CD14-positive monocyte (primary cell): ENCODE results near the gene RFC3. TPM values are rescaled to one million over a fixed set of nuclear protein-coding genes. Genes with fewer than 3 reads are reported as not detected.

Experiments
- DNase-seq, 3 donors: peaks; one replicate each; pipeline ENCODE4 v3.0.0-alpha.2; 2011 to 2022
- H2AFZ ChIP-seq: 2 replicates; pipeline ENCODE4 v1.6.0; 2012; ENCODE audit warnings: mild to moderate bottlenecking, low read depth, low read length, inconsistent platforms; ENCODE audit not compliant: insufficient read depth, poor library complexity, severe bottlenecking
- H3K27ac ChIP-seq, 2 donors: 1 replicate in 1 of 2; 2 replicates in 1 of 2; pipeline ENCODE4 v1.5.1; 2012 to 2013; ENCODE audit warnings: low read length in 2 of 2, control low read depth in 1 of 2, inconsistent platforms in 1 of 2, low read depth in 1 of 2, mild to moderate bottlenecking in 1 of 2
- H3K27me3 ChIP-seq, 2 donors: one replicate each; pipeline versions ENCODE4 v1.6.0 to v1.6.1; 2011 to 2013; ENCODE audit warnings: low read length in 2 of 2; ENCODE audit not compliant: control insufficient read depth in 2 of 2, insufficient read depth in 2 of 2
- H3K36me3 ChIP-seq, 2 donors: replicated peaks in 1 of 2; 1 replicate in 1 of 2; 2 replicates in 1 of 2; pipeline versions ENCODE4 v1.5.1 to v1.6.1; 2012 to 2013; ENCODE audit warnings: low read length in 2 of 2, control low read depth in 1 of 2, inconsistent platforms in 1 of 2, mild to moderate bottlenecking in 1 of 2; ENCODE audit not compliant: insufficient read depth in 2 of 2, control insufficient read depth in 1 of 2
- H3K4me1 ChIP-seq, 2 donors: 1 replicate in 1 of 2; 2 replicates in 1 of 2; pipeline versions ENCODE4 v1.5.1 to v1.6.1; 2012 to 2013; ENCODE audit warnings: low read length in 2 of 2, control low read depth in 1 of 2, inconsistent platforms in 1 of 2, mild to moderate bottlenecking in 1 of 2, moderate library complexity in 1 of 2; ENCODE audit not compliant: insufficient read depth in 2 of 2, control insufficient read depth in 1 of 2
- H3K4me2 ChIP-seq: replicated peaks from 2 replicates; pipeline ENCODE3; 2012; ENCODE audit warnings: low read length, moderate library complexity, mild to moderate bottlenecking; ENCODE audit not compliant: poor library complexity, severe bottlenecking; ENCODE audit errors: extremely low read depth
- H3K4me3 ChIP-seq, 3 experiments: fragments of 200-600 bp in 1 of 3; sonication (generic) in 1 of 3; replicated peaks in 1 of 3; 1 replicate in 2 of 3; 2 replicates in 1 of 3; pipeline ENCODE4 v1.5.1; 2011 to 2013; ENCODE audit warnings: low read length in 3 of 3, mild to moderate bottlenecking in 3 of 3, control low read depth in 2 of 3, low read depth in 2 of 3, inconsistent platforms in 1 of 3, moderate library complexity in 1 of 3
- H3K79me2 ChIP-seq: 2 replicates; pipeline ENCODE4 v1.6.0; 2012; ENCODE audit warnings: mild to moderate bottlenecking, control low read depth, inconsistent platforms, low read length, moderate library complexity; ENCODE audit not compliant: insufficient read depth
- H3K9ac ChIP-seq: 2 replicates; pipeline ENCODE4 v1.6.0; 2017; ENCODE audit warnings: low read length, mild to moderate bottlenecking; ENCODE audit not compliant: insufficient read depth, poor library complexity, severe bottlenecking
- H3K9me3 ChIP-seq, 2 donors: replicated peaks in 1 of 2; 1 replicate in 1 of 2; 2 replicates in 1 of 2; pipeline versions ENCODE4 v1.5.1 to v1.6.1; 2012 to 2013; ENCODE audit warnings: low read length in 2 of 2, control low read depth in 1 of 2; ENCODE audit not compliant: control insufficient read depth in 1 of 2, insufficient read depth in 1 of 2
- H4K20me1 ChIP-seq: 2 replicates; pipeline ENCODE4 v1.6.0; 2012; ENCODE audit warnings: mild to moderate bottlenecking, low read length, control low read depth, moderate library complexity; ENCODE audit not compliant: insufficient read depth
- H3K27ac Mint-ChIP-seq, 7 donors: one replicate each; pipeline ENCODE4 v1.8.0; 2020; ENCODE audit warnings: mild to moderate bottlenecking in 7 of 7, mixed read lengths in 7 of 7, moderate library complexity in 6 of 7, inconsistent platforms in 2 of 7
- H3K27me3 Mint-ChIP-seq, 3 donors: one replicate each; pipeline ENCODE4 v1.8.0; 2021 to 2022; ENCODE audit warnings: low read depth in 3 of 3, mild to moderate bottlenecking in 3 of 3, mixed read lengths in 3 of 3, moderate library complexity in 3 of 3, inconsistent platforms in 1 of 3
- H3K36me3 Mint-ChIP-seq, 2 donors: one replicate each; pipeline ENCODE4 v1.8.0; 2020; ENCODE audit warnings: mixed read lengths in 2 of 2, inconsistent platforms in 1 of 2, mild to moderate bottlenecking in 1 of 2
- H3K4me1 Mint-ChIP-seq: one replicate; pipeline ENCODE4 v1.8.0; 2020; ENCODE audit warnings: mild to moderate bottlenecking, mixed read lengths
- H3K4me3 Mint-ChIP-seq, 2 donors: one replicate each; pipeline ENCODE4 v1.8.0; 2020; ENCODE audit warnings: mild to moderate bottlenecking in 2 of 2, mixed read lengths in 2 of 2, moderate library complexity in 1 of 2
- H3K9me3 Mint-ChIP-seq, 7 donors: one replicate each; pipeline ENCODE4 v1.8.0; 2020 to 2022; ENCODE audit warnings: mixed read lengths in 7 of 7, mild to moderate bottlenecking in 6 of 7, moderate library complexity in 6 of 7, inconsistent platforms in 2 of 7
- WGBS: methylation state at CpG from one replicate; pipeline ENCODE4 v1.1.5; 2013; ENCODE audit warnings: missing lambda C conversion rate; ENCODE audit not compliant: insufficient coverage; 5-methylcytosine and 5-hydroxymethylcytosine counted together
- intact Hi-C, 2 donors: fragments of 100-400 bp; cut with micrococcal nuclease; formaldehyde crosslinking; loops; one replicate each; pipeline versions ENCODE4 v1.15.0 to v1.15.1; 2023
- polyA plus RNA-seq, 3 donors: library from polyadenylated mRNA; depleted of rRNA in 1 of 3; unstranded in 2 of 3; stranded (reverse) in 1 of 3; fragments of 300-500 nt in 2 of 3; fragments of >200 nt in 1 of 3; fragmentation: Illumina TruSeq in 2 of 3; gene quantifications; 1 replicate in 2 of 3; 2 replicates in 1 of 3; pipeline ENCODE4 v1.2.3, GENCODE V29; 2012 to 2021
- TF ChIP-seq, protein P1 (sequence below): fragments of 200-600 bp; IDR thresholded peaks from one replicate; pipeline ENCODE4 v1.8.0; 2022; ENCODE audit warnings: antibody characterized with exemption, mild to moderate bottlenecking

The RFC3 gene
- polyA plus RNA-seq, 3 donors: 2.5 to 5.3 (median 4.1) TPM

DNA sequence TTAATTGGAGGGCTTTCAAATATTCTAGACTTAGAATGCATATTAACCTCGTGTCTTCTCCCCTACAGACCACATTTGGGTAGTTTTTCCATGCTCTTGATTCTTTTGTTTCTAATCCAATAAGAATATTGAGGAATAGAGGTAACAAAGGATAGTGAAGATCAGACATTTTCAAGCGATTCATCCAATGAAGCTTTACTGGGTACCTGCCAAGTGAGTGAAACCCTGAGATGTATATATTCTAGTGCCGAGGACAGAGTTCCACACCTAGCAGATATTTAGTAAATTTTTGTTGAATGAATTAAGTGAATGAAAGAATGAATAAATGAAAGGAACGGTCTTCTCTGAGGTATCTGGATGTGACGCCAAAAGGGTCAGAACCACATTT is 442 bp upstream of the RFC3 start:
- peak overlapping the region; percentile 88 to 95 (median 89) for H3K27ac Mint-ChIP-seq

DNA sequence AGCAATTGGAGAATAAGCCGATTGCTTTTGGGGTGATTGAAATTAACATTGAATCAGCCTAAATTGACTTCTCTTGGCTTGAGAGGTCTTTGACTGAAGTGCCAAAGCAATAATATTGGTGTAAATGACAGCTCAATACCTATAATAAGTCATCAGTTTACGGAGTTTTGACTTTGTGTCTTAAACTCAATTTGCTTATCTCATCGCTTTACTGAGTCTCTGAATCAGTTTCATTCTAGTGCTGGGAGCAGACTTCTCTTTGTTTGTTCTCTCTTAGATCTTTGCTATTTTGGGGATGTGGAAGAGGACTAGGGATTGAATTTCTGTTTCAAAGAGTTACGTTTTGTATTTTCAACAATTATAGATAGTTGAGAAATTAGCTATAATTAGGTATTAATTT is 7.1 kb downstream of the RFC3 start:
- Mint-ChIP-seq H3K36me3 (peaks cover 48 to 66% of the 10 kb centered on the region in 2 donors), H3K4me3 (no peak overlapping the region), H3K27ac (no peak overlapping the region), H3K27me3 (no peaks in the 10 kb centered on the region), H3K9me3 (no peaks in the 10 kb centered on the region), H3K4me1 (no peaks in the 10 kb centered on the region)
- peaks cover 7% of the 10 kb centered on the region for H3K79me2 ChIP-seq
- H3K9me3 ChIP-seq: no peaks in the 10 kb centered on the region
- no peaks in the 10 kb centered on the region for H4K20me1 ChIP-seq
- H3K27ac ChIP-seq: no peak overlapping the region
- no peak overlapping the region for H3K4me3 ChIP-seq
- no peak for DNase-seq
- intact Hi-C loops: no loop called here
- TF ChIP-seq, protein P1, sequence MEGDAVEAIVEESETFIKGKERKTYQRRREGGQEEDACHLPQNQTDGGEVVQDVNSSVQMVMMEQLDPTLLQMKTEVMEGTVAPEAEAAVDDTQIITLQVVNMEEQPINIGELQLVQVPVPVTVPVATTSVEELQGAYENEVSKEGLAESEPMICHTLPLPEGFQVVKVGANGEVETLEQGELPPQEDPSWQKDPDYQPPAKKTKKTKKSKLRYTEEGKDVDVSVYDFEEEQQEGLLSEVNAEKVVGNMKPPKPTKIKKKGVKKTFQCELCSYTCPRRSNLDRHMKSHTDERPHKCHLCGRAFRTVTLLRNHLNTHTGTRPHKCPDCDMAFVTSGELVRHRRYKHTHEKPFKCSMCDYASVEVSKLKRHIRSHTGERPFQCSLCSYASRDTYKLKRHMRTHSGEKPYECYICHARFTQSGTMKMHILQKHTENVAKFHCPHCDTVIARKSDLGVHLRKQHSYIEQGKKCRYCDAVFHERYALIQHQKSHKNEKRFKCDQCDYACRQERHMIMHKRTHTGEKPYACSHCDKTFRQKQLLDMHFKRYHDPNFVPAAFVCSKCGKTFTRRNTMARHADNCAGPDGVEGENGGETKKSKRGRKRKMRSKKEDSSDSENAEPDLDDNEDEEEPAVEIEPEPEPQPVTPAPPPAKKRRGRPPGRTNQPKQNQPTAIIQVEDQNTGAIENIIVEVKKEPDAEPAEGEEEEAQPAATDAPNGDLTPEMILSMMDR: no peak
- WGBS: no CpG with 5 or more reads among the region's 4 CpGs
- H3K36me3 ChIP-seq: peaks cover 38 to 45% of the 10 kb centered on the region in 2 donors
- H3K4me1 ChIP-seq: no peaks in the 10 kb centered on the region
- no peaks in the 10 kb centered on the region for H3K27me3 ChIP-seq
- H3K4me2 ChIP-seq: no peak overlapping the region
- H2AFZ ChIP-seq: no peak overlapping the region
- no peak overlapping the region for H3K9ac ChIP-seq

More for the DNA sequence above, 442 bp upstream of the RFC3 start:
- Histone ChIP-seq H4K20me1 (no peaks in the 10 kb centered on the region), H3K9me3 (no peaks in the 10 kb centered on the region), H3K27me3 (peaks cover 0 to 7% of the 10 kb centered on the region in 2 donors), H3K4me1 (peaks cover 12 to 15% of the 10 kb centered on the region in 2 donors), H3K36me3 (peaks cover 6 to 11% of the 10 kb centered on the region in 2 donors), H3K79me2 (peaks cover 28% of the 10 kb centered on the region), H3K9ac (peak overlapping the region; percentile 81), H3K4me3 (peak overlapping the region; percentile 71 to 95 (median 92)), H3K27ac (peak overlapping the region; percentile 58 to 82), H3K4me2 (peak overlapping the region; percentile 92), H2AFZ (peak overlapping the region; percentile 99)
- TF ChIP-seq, protein P1: no peak
- peaks cover 10% of the 10 kb centered on the region for H3K4me1 Mint-ChIP-seq
- peaks cover 11 to 14% of the 10 kb centered on the region in 2 donors for H3K36me3 Mint-ChIP-seq
- peaks cover 0 to 4% (median 0%) of the 10 kb centered on the region in 7 donors for H3K9me3 Mint-ChIP-seq
- 34% methylated on average over 3 of the region's 5 CpGs for WGBS
- H3K4me3 Mint-ChIP-seq: peak overlapping the region; percentile 95 to 98
- peaks cover 4 to 9% (median 5%) of the 10 kb centered on the region in 3 donors for H3K27me3 Mint-ChIP-seq
- no peak for DNase-seq
- intact Hi-C loops: loop anchor here (5.0 to 10.0 kb wide), 2 partner anchors 270 to 273 kb away; no protein-coding TSS in a partner anchor
